Common myeloid progenitor, CD34-positive (primary cell): ENCODE measurements around the gene RBFOX1.

ENCODE experiments used
- CTCF ChIA-PET: fragments of 350-600 bp; sonication (Branson Sonifier 250); formaldehyde crosslinking; loops from one replicate; lab custom pipeline; 2021; ENCODE audit warnings: antibody characterized with exemption; lab: Charles Lee
- POLR2A ChIA-PET: fragments of 350-600 bp; sonication (Branson Sonifier 250); formaldehyde crosslinking; loops from one replicate; lab custom pipeline; 2021; ENCODE audit warnings: antibody characterized with exemption; lab: Charles Lee
- DNase-seq, 3 donors: peaks; one replicate each; pipeline versions ENCODE4 v3.0.0 to v3.0.0-alpha.2; 2013
- H3K27ac ChIP-seq, 2 experiments: 1 replicate in 1 of 2; 2 replicates in 1 of 2; pipeline ENCODE4 v1.7.0; 2013; ENCODE audit warnings: inconsistent platforms in 2 of 2, low read length in 2 of 2, mild to moderate bottlenecking in 2 of 2, low read depth in 1 of 2, moderate library complexity in 1 of 2; ENCODE audit not compliant: severe bottlenecking in 2 of 2, insufficient read depth in 1 of 2, poor library complexity in 1 of 2
- H3K27me3 ChIP-seq, 5 experiments: replicated peaks in 2 of 5; 1 replicate in 3 of 5; 2 replicates in 2 of 5; pipeline versions ENCODE4 v1.6.1 to v1.7.0; 2013; ENCODE audit warnings: low read length in 4 of 5, mild to moderate bottlenecking in 2 of 5, moderate library complexity in 2 of 5, inconsistent platforms in 1 of 5; ENCODE audit not compliant: insufficient read depth in 5 of 5, control insufficient read depth in 4 of 5
- H3K36me3 ChIP-seq, 4 experiments: 1 replicate in 2 of 4; 2 replicates in 2 of 4; pipeline versions ENCODE4 v1.6.1 to v1.7.0; 2013; ENCODE audit warnings: low read length in 3 of 4, control low read depth in 1 of 4, mild to moderate bottlenecking in 1 of 4; ENCODE audit not compliant: control insufficient read depth in 4 of 4, insufficient read depth in 4 of 4
- H3K4me1 ChIP-seq, 4 experiments: 1 replicate in 3 of 4; 2 replicates in 1 of 4; pipeline versions ENCODE4 v1.6.1 to v1.7.1; 2013; ENCODE audit warnings: low read length in 3 of 4, mild to moderate bottlenecking in 3 of 4, control low read depth in 1 of 4, inconsistent platforms in 1 of 4, moderate library complexity in 1 of 4; ENCODE audit not compliant: control insufficient read depth in 4 of 4, insufficient read depth in 4 of 4; ENCODE audit errors: control extremely low read depth in 1 of 4
- H3K4me3 ChIP-seq, 7 experiments: 1 replicate in 4 of 7; 2 replicates in 3 of 7; pipeline versions ENCODE4 v1.5.1 to v1.7.0; 2013; ENCODE audit warnings: mild to moderate bottlenecking in 7 of 7, low read length in 6 of 7, moderate library complexity in 6 of 7, inconsistent platforms in 2 of 7, low read depth in 2 of 7, control low read depth in 1 of 7; ENCODE audit not compliant: insufficient read depth in 4 of 7, control insufficient read depth in 1 of 7; ENCODE audit errors: extremely low read depth in 1 of 7
- H3K9me3 ChIP-seq, 5 experiments: 1 replicate in 4 of 5; 2 replicates in 1 of 5; pipeline versions ENCODE4 v1.6.1 to v1.7.1; 2013; ENCODE audit warnings: low read length in 4 of 5, mild to moderate bottlenecking in 2 of 5, inconsistent platforms in 1 of 5, low read depth in 1 of 5, moderate library complexity in 1 of 5; ENCODE audit not compliant: control insufficient read depth in 4 of 5, insufficient read depth in 2 of 5; ENCODE audit errors: control extremely low read depth in 1 of 5
- WGBS: methylation state at CpG from one replicate; pipeline ENCODE4 v1.1.5; 2013; ENCODE audit not compliant: insufficient coverage; 5-methylcytosine and 5-hydroxymethylcytosine counted together

The RBFOX1 gene

GRCh38 chr16:7426161-7426560 is 93.5 kb downstream of the RBFOX1 start:
- Histone ChIP-seq H3K27me3 (no peaks in the 10 kb centered on the region), H3K27ac (no peak overlapping the region), H3K4me3 (no peak overlapping the region), H3K4me1 (no peaks in the 10 kb centered on the region), H3K36me3 (no peaks in the 10 kb centered on the region), H3K9me3 (no peaks in the 10 kb centered on the region)
- ChIA-PET POLR2A (no interaction called here), CTCF (no interaction called here)
- no peak for DNase-seq
- WGBS = 70% methylated on average over 4 of the region's 5 CpGs

GRCh38 chr16:7431723-7432122 is 99.1 kb downstream of the RBFOX1 start:
- Histone ChIP-seq H3K27me3 (no peaks in the 10 kb centered on the region), H3K9me3 (no peaks in the 10 kb centered on the region), H3K36me3 (no peaks in the 10 kb centered on the region), H3K27ac (no peak overlapping the region), H3K4me1 (no peaks in the 10 kb centered on the region), H3K4me3 (no peak overlapping the region)
- POLR2A ChIA-PET = no interaction called here
- no peak for DNase-seq
- WGBS = 100% methylated on average over 1 of the region's 2 CpGs
- CTCF ChIA-PET = no interaction called here

GRCh38 chr16:7436306-7436705 is 103.7 kb downstream of the RBFOX1 start:
- no peak overlapping the region for H3K4me3 ChIP-seq
- 100% methylated on average over 5 of the region's 5 CpGs for WGBS
- H3K27ac ChIP-seq = no peak overlapping the region
- H3K36me3 ChIP-seq = no peaks in the 10 kb centered on the region
- H3K27me3 ChIP-seq = no peaks in the 10 kb centered on the region
- POLR2A ChIA-PET = no interaction called here
- no peak for DNase-seq
- CTCF ChIA-PET = no interaction called here
- H3K9me3 ChIP-seq = no peaks in the 10 kb centered on the region
- H3K4me1 ChIP-seq = no peaks in the 10 kb centered on the region

GRCh38 chr16:7437135-7437804 is 104.6 kb downstream of the RBFOX1 start:
- WGBS = 92% methylated on average over 12 of the region's 12 CpGs
- Histone ChIP-seq H3K9me3 (no peaks in the 10 kb centered on the region), H3K36me3 (no peaks in the 10 kb centered on the region), H3K4me3 (no peak overlapping the region), H3K27me3 (no peaks in the 10 kb centered on the region), H3K27ac (no peak overlapping the region), H3K4me1 (no peaks in the 10 kb centered on the region)
- ChIA-PET POLR2A (no interaction called here), CTCF (no interaction called here)
- DNase-seq = no peak

- 94% methylated on average over 3 of the region's 7 CpGs for WGBS
Observed at GRCh38 chr16:7437843-7438242, 105.2 kb downstream of the RBFOX1 start.

GRCh38 chr16:7438601-7439000 is 106.0 kb downstream of the RBFOX1 start:
- H3K9me3 ChIP-seq = no peaks in the 10 kb centered on the region
- no peak overlapping the region for H3K4me3 ChIP-seq
- WGBS = 93% methylated on average over 5 of the region's 5 CpGs
- ChIA-PET POLR2A (no interaction called here), CTCF (no interaction called here)
- DNase-seq = no peak
- H3K36me3 ChIP-seq = no peaks in the 10 kb centered on the region
- no peaks in the 10 kb centered on the region for H3K27me3 ChIP-seq
- no peak overlapping the region for H3K27ac ChIP-seq
- H3K4me1 ChIP-seq = no peaks in the 10 kb centered on the region

More at GRCh38 chr16:7437843-7438242, 105.2 kb downstream of the RBFOX1 start:
- ChIA-PET CTCF (no interaction called here), POLR2A (no interaction called here)
- no peaks in the 10 kb centered on the region for H3K4me1 ChIP-seq
- H3K4me3 ChIP-seq = no peak overlapping the region
- no peaks in the 10 kb centered on the region for H3K9me3 ChIP-seq
- no peaks in the 10 kb centered on the region for H3K27me3 ChIP-seq
- DNase-seq = no peak
- no peaks in the 10 kb centered on the region for H3K36me3 ChIP-seq
- no peak overlapping the region for H3K27ac ChIP-seq

- CTCF ChIA-PET = no interaction called here
- H3K9me3 ChIP-seq = no peaks in the 10 kb centered on the region
Observed at GRCh38 chr16:7439518-7439917, 106.9 kb downstream of the RBFOX1 start.

More at GRCh38 chr16:7439518-7439917, 106.9 kb downstream of the RBFOX1 start:
- no peak for DNase-seq
- no peak overlapping the region for H3K4me3 ChIP-seq
- no peaks in the 10 kb centered on the region for H3K36me3 ChIP-seq
- H3K27me3 ChIP-seq = no peaks in the 10 kb centered on the region
- no peaks in the 10 kb centered on the region for H3K4me1 ChIP-seq
- H3K27ac ChIP-seq = no peak overlapping the region
- 66% methylated on average over 4 of the region's 4 CpGs for WGBS
- POLR2A ChIA-PET = no interaction called here
